GM10847 (cell line): Measurements from ENCODE around the gene GXYLT2.

Source experiments
- POLR2A ChIP-seq: IDR thresholded peaks from 2 replicates; pipeline ENCODE4 v1.6.1; 2011; ENCODE audit not compliant: insufficient read length; ENCODE audit errors: extremely low read depth

GXYLT2 gene

GRCh38 chr3:72947715-72948490 is 60.1 kb downstream of the GXYLT2 start:
- TF ChIP-seq POLR2A, result no peak

- no peak for TF ChIP-seq POLR2A
Observed at GRCh38 chr3:72949016-72949415, 61.2 kb downstream of the GXYLT2 start.

DNA sequence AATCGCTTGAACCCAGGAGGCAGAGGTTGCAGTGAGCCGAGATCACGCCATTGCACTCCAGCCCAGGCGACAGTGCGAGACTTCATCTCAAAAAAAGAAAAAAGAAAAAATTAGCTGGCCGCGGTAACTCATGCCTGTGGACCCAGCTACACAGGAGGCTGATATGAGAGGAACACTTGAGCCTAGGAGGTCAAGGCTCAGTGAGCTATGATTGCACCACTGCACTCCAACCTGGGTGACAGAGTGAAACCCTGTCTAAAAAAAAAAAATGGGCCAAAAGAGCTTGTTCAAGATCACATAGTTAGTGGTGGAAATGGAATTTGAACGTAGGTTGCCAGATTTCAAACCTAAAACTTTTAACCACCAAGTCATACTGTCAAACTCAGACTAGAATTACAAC is 62.5 kb downstream of the GXYLT2 start:
- no peak for TF ChIP-seq POLR2A

- TF ChIP-seq POLR2A, result no peak
Observed at GRCh38 chr3:72950801-72951200, 63.0 kb downstream of the GXYLT2 start.

- TF ChIP-seq POLR2A, result no peak
Observed at GRCh38 chr3:72951259-72951722, 63.4 kb downstream of the GXYLT2 start.

GRCh38 chr3:72953325-72953956 is 65.6 kb downstream of the GXYLT2 start:
- TF ChIP-seq POLR2A, result no peak

DNA sequence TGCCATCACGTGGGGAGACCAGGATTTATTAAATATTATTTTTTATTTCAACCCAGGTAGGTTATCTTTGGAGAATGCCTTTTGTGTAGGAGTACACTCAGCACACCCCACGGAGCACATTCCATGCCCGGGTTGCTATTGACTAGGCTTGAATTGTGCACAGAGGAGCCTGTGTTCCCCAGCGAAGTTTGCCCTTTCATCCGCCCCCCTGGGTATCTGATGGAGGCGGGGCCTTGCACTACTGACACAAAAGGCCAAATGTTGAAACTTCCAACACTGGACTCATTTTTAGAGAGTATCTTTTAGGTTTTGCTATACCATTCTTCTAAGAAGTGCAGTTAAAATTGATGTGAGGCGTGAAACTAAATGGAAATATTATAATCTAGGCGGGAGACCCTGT is 69.5 kb downstream of the GXYLT2 start:
- no peak for TF ChIP-seq POLR2A

GRCh38 chr3:72959336-72959735 is 71.5 kb downstream of the GXYLT2 start:
- no peak for TF ChIP-seq POLR2A

DNA sequence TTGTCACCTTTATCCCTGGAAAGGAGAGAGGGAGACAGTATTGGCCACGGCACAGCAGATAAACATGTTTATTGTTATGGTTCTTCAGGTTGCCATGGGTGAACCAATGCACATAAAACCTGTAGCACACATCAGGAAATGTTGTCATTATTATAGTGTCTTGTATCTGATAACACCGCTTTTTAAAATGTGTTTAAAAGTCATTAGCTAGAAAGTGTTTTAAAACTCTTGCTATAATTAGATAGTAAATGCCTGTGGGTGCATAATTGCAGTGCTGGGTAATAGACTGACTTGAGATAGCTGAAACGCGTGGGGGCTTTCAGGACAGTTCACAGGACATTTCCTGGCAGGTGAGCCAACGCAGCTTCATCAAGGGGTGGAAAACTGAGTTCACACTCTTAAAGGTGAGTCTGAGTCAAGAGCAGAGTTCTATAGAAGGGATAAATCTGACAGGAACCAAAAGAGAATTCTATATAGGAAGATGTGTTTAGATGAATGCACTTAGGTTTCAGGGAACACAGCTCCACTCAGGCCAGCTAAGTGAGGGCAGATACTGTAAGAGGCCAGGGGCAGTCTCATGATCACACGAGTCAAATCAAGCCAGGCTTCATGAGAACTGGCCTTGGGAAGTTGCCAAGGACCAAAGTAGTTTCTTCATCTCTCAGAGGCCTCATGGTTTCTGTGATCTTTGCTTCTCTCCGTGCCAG is 73.1 kb downstream of the GXYLT2 start:
- no peak for TF ChIP-seq POLR2A

GRCh38 chr3:72961752-72962151 is 73.9 kb downstream of the GXYLT2 start:
- TF ChIP-seq POLR2A, result no peak

GRCh38 chr3:72962317-72962716 is 74.5 kb downstream of the GXYLT2 start:
- no peak for TF ChIP-seq POLR2A

- TF ChIP-seq POLR2A, result no peak
Observed at GRCh38 chr3:72964633-72965032, 76.8 kb downstream of the GXYLT2 start.

- TF ChIP-seq POLR2A, result no peak
Observed at GRCh38 chr3:72968266-72968664, 80.4 kb downstream of the GXYLT2 start.

DNA sequence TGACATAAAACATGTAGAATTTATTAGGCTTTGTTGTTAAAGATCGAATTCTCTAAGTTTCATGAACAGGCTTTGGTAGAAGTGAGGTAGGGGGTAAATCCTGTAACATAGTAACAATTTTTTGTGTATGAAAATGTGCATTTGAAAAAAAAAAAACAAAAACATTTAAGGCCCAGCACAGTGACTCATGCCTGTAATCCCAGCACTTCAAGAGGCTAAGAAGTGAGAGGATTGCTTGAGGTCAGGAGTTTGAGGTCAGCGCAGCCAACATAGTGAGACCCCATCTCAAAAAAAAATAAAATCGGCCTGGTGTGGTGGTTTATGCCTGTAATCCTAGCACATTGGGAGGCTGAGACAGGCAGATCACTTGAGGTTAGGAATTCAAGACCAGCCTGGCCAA is 81.9 kb downstream of the GXYLT2 start:
- TF ChIP-seq POLR2A, result no peak

DNA sequence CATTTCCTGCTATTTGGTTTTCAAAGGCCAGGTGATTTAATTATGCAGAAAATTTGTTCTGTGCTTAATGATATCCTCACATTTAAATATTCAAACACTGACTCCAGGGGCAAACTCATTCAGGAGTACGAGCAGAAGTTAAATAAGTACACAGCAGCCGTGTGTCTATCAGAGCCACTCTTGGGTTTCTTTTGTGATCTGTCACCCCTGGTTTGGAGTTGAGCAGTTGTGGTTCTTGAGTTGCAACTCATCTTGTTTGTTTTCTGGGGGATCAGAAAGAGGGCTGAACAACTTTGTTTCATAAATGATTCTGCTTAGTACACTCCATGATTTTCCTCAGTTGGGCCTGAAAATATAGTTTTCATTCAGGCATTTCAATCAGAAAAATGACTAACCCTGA is 83.1 kb downstream of the GXYLT2 start:
- no peak for TF ChIP-seq POLR2A

- no peak for TF ChIP-seq POLR2A
Observed at GRCh38 chr3:72972706-72973030, 84.8 kb downstream of the GXYLT2 start.
